NCI-H748 treated with DMSO at 0.1 percent for 48 hours (cell line): ENCODE measurements around the gene ERICH2.

Source experiments
- DNase-seq: peaks from one replicate; lab custom pipeline; 2025; lab: John Stamatoyannopoulos, UW

The ERICH2 gene

DNA sequence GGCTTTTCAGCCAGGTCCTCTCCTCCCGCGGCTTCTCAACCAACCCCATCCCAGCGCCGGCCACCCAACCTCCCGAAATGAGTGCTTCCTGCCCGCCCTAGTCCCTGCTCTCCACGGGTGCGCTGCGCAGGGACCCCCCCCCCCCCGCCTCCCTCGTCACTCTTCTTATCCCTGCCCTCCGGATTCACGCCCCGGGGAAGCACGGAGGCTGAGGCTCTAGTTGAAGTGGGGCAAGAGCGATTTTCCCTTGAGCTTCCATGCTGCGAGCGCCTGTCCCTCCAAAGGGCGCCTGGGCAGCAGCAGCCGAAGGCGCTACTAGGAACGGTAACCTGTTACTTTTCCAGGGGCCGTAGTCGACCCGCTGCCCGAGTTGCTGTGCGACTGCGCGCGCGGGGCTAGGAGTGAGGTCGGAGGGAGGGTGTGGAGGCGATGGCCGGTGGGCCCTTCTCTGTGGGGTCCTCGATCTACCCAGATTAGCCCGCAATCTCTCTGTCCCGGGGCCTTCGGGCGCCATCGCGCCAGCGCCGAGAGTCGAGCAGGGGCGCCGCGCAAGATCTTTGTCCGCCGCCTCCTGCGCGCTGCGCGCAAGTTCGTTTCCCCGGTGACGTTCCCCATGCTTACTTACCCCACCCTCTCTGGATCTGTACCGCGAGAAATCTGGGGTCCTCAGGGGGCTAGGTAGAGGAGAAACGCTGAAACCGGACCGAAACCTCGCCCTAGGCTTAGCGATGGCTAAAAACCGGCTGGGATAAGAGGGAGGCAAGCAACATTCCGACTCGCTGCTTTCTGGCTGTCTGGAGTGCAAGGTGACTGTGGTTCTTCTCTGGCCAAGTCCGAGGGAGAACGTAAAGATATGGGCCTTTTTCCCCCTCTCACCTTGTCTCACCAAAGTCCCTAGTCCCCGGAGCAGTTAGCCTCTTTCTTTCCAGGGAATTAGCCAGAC lies 47.2 kb downstream of the ERICH2 start:
- peak; percentile 36 for DNase-seq

DNA sequence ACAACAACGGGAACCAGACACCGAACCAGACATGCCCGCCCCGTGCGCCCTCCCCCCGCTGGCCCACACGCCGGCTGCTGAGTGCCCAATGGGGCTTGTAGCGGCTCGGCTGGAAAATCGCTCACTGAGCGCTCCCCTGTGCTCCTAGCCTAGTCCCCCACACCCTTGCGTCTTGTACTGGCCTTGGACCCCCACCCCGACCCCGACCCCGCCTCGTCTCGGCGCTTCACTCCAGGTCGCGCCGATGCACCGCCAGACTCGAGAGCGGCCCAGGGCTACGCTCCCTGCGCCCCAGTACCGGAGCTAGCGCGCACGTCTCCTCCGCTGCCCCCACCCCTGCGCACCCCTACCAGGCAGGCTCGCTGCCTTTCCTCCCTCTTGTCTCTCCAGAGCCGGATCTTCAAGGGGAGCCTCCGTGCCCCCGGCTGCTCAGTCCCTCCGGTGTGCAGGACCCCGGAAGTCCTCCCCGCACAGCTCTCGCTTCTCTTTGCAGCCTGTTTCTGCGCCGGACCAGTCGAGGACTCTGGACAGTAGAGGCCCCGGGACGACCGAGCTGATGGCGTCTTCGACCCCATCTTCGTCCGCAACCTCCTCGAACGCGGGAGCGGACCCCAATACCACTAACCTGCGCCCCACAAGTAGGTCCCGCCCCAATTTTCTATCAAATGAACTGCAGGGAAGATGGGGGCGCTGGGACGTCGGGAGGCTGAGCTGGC lies 48.0 kb downstream of the ERICH2 start:
- peak; percentile 21 for DNase-seq

DNA sequence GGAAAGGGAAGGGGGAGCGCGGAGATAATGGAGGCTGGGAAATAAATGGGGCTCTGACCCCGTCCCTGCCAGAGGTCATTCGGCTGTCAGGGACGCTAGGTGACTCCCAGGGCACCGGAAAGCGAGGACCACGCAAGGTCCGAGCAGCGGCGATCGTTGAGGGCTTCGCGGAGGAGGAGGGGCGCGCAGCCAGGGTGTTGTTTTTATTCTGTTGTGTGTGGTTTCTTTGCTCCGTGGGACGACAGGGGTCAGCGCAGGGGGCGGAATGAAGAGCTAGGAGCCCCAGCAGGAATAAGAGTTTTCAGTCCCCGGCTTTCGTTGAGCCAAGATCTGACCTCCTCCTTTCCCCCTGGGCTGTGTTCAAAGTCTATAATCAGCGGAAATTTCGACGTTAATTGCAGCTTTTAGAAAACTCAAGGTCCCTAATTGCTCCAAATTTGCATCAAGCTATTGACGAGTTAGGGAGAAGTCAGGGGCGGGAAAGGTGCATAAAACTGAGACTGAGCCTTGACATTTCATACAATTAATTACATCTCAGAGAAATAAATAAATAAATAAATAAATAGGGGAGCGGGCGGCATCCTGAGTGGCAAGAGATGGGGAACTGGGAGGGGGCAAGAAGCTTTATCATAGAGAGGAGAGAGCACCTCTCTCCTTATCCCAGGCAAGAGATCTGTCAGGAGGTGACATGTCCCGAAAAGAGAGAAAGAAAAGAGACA lies 48.7 kb downstream of the ERICH2 start:
- no peak for DNase-seq

DNA sequence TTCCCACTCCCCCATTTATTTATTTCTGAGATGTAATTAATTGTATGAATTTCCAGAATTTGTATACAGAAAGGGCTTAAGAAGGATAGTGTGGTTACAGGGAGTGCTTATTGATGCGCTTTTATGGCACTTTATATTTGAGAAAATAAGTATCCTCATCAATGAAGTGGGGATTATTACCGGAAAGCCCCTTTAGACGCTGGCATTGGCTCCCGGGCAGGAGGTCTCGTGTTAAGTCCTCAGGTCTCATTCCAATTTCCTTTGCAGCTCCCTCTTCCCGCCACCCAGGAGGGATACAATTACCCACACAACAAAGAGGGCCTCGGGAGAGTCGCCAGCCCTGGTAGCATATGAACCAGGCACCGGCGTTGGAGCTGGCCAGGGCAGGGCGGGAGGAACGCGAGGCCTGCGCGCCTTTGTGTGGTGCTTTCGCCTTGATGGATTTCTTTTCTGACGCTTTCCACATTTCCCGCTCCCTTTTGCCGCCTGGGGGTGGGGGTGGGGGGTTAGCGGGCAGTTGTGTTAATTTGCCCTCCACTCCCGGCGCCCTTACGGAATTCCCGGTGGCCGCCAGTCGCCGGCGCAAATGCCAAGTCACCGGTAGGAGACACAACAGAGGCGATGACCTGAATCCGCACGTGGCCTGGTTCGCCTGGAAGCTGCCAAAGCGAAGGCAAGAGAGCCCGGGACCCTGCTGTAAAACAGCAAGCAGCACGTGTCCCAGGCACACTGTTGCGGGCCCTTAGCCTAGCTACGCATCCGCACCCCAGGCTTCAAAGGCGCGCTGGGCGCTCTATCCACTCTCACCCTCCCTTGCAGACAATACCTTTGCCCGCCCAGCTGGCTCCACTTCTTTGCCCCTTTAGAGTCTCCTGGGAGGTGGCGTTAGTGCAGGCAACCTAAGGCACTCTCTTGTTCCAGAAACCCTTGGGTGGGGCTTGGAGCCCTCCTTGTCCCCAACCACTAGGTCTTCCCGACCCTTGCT lies 49.8 kb downstream of the ERICH2 start:
- no peak for DNase-seq

DNA sequence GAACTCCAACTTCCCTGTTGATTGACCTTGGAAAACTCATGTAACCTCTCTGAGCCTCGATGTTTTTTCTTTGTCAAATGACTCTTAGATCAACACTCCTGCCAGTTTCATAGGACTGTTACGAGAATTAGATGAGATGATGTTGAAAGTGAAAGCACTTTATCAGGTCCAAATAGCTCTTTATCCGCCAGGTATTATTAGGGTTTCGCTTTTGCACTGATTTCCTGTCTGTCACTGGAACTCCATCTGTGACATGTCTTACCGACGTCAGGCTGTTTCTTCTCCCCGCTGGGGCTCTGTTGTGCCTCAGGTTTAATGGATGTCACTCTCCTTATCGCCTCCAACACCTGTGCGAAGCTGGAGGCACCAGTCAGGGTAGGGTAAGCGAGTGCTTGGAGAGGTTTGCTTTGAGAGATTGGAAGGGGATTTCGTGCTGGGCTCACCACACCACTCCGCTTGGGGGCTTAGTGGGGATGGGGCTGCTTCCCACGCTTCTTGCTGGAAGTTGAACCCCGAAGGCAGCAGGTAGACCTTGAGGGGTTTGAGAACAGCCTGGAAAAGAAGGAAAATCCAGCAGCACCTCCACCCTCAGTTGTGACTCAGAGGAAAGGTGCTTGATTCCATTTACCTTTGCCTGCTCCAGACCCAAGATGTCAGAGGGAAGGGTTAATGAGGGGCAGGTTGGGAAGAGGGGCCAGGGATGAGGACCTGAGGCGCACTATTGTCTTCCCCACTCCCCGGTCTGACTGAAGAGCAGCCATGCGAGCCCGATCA lies 50.8 kb downstream of the ERICH2 start:
- no peak for DNase-seq

DNA sequence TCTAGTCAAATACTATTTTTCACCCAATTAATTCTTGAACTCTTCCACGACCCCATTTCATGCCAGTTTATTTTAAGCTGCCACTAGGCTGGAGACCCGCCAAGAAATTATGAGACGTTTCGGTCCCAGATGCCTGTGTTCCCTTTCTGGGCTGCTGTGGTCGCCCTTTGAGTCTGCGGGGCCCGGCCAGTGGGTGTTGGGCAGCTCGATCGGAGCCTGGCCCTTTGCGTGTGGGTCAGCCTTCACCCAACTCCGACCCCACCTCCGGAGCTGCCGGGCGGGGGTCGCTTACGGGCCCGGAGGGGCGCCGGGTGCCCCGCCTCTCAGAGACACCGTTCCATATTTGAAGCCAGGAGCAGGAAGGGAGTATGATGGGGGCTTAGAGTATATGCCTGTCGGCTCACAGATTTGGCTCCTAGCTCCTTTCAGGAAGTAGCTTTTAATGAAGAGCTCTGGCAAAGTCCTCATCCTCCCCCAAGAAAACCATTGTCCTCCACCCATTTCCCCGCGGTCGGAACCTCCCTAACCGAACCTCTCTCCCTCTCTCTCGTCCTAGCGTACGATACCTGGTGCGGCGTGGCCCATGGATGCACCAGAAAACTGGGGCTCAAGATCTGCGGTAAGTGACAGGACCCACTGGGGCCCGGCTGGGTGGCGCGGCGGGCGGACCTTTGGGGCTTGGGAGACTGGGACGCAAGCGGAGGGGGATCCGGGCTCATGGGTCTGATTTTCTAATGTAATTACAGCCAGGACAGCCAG lies 51.5 kb downstream of the ERICH2 start:
- DNase-seq: no peak

DNA sequence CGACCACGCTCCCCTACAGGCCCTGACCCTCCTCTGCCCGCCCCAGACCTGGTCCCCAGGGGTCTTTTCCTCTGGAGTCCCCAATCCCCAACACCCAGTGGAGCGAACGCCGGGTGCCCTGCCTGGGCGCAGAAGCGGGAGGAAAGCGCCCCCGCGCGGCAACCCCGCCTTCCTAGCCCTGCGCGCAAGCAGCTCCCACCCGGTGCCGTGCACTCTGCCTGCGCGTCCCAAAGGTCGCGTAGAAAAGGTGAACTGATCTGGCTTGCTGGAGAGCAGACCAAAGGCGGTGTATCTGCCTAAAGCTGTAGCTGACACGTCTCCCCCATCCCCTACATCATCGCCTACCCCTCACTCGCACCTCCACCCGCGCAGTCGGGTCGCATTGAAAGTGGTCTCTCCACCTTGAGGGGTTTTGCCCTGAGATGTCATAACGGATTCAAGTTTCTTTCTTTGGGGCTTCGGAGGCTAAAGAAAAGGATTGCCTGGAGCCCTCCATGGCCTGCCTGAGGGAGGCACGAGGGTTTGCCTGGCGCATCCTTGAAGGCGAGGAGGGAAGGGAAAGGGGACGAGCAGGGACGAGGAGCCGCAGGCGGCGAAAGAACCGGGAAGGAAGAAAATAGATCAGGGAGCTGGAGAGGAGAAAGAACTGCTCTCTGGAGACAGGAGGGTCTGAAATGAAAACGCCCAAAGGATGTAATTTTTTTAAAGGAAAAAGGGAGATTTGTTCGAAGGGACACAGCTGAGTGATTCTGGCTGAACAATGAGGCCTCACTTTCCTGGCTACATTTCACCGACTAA lies 52.3 kb downstream of the ERICH2 start:
- no peak for DNase-seq

DNA sequence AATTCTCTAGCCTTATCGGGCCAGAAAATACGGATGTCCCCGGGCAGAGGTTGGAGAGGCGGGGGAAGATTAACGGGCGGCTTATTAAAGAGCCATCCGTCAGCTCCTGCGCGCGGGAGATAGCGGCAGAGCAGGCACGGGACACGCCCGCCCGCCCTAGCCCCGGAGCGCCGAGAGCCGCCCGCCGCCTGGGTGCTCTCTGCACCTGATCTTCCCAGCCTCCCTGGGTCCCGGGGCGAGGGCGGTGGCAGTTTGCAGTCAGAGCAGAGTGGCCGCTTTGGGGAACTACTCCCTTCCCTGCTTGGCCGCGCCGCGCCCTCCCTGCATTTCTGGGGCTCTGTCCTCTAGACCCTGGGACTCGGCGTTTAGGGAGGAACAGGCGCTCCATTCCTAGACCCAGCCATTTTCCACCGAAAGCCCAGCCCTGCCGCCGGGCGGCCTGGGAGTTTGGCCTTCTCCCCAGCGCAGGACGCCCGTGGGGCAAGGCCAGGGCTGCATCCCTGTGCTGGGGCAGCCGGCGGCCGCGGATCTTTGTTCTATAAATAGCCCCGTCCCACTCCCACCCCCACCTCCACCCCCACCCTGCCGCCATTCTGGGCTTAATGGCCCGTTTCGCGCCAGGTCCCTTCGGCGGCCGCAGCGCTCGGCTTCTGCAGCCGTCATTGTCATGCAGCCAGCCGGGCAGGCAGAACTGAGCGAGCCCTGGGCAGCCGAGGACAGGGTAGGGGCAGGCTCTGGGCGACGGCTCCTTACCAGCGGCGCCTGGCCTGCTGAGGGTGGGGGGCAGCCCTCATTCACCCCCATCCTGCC lies 53.1 kb downstream of the ERICH2 start:
- no peak for DNase-seq

DNA sequence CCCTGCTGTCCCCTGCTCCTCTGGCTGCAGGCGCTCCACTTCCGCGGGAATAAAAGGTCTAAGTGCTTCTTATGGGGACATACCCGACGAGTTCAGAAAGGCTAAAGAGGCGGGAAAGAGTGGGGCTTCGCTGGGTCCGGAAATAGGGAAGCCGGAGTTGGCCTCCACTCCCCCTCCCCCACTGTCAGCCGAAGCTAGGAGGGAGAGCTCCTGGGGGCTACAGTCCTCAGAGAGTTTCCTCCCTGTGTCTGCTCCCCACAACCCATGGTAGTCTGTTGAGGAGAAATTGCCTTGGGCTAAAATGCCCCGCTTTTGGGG lies 53.7 kb downstream of the ERICH2 start:
- DNase-seq: no peak

DNA sequence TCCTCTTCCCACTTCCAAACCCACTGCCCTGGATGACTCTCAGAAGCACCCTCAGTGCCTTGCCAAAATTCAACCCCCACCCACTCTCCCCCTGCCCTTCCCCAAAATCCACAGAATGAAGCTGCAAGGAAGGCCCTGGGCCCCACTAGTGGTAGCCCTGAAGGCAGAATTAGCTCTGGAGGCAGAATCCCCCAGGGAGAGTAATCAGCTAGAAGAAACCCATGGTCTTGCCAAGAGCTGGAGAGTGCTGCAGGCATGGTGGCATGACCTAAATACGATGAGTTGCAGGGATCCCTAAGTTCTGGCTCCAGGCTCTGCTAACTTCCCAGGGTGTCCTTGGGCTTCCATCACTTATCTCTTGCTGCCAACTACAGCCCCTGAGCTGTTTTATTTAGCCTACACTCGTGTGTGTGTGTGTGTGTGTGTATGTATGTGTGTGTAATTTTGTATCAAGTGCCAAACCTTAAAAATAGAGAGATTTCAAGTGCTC lies 54.4 kb downstream of the ERICH2 start:
- DNase-seq: no peak

DNA sequence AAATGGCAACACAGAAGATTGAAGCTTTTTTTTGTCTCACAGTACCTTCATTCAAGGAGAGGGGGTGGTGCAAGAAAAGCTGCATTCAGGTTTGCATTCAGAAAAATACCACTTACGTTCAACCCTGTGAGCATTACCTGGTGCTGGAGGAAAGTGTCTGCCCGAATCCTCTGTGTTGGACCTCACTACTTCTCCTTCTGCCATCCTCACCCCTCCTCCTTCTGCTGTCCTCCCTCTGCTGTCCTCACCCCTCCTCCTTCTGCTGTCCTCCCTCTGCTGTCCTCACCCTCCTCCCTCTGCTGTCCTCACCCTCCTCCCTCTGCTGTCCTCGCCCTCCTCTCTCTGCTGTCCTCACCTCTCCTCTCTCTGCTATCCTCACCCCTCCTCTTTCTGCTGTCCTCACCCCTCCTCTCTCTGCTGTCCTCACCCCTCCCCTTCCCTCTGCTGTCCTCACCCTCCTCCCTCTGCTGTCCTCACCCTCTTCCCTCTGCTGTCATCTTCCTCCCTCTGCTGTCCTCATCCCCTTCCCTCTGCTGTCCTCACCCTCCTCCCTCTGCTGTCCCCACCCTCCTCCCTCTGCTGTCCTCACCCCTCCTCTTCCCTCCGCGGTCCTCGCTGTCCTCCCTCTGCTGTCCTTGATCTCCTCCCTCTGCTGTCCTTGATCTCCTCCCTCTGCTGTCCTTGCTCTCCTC lies 57.8 kb downstream of the ERICH2 start:
- no peak for DNase-seq

DNA sequence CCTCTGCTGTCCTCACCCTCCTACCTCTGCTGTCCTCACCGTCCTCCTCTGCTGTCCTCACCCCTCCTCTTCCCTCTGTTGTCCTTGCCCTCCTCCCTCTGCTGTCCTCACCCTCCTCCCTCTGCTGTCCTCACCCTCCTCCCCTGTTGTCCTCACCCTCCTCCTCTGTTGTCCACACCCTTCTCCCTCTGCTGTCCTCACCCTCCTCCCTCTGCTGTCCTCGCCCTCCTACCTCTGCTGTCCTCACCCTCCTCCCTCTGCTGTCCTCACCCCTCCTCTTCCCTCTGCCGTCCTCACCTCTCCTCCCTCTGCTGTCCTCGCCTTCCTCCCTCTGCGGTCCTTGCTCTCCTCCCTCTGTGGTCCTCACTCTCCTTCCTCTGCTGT lies 58.3 kb downstream of the ERICH2 start:
- DNase-seq: no peak

DNA sequence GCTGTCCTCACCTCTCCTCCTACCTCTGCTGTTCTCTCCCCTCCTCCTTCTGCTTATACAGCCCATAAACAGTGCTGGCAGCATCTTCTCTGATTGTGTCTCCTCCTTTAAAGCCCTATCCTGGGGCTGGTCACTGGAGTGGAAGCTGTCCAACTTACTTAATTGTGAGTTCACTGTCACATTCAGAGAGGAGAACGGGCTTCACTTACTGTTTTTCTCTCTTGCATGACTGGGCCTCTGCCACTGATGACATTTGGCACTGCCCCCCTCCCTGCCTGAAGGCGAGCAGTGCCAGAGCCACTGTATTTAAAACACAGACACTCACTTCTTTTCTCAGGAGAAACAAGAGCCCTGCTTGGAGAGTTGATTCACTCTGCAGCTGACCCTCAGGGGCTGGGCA lies 58.9 kb downstream of the ERICH2 start:
- no peak for DNase-seq

DNA sequence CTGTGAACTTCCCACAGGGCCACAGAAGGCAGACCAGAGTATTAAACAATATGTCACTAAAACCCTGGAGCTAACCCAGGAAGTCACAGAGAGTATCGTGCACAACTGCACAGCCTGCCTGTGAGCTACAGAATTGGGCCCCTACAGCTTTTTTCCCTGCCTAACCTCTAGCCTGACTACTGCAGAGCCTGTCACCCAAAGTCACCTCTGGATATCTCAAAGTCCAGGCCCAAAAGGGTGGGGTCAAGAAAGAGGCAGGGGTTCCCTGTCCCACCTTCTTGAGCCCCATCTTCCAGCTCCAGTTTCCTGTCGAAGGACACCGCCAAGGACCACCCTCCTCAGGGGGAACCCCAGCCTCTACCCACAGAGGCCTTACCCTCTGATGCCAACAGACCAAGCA lies 60.0 kb downstream of the ERICH2 start:
- no peak for DNase-seq

DNA sequence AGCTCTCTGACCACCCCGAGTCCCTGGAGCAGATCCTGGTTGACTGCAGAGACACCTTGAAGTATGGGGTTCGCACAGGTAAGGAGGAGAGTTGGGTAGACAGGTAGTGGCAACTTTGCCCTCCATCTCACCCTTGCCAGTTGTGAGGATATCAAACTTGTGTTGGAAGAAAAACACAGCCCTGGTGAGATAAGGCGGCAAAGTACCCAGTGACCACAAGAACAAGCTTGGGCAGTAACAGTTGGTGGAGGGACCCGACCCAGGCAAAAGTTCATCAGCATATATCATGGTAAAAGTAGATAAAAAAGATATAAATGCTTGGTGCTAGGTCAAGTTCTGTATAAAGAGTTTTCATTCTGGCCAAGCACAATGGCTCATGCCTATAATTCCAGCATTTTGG lies 60.9 kb downstream of the ERICH2 start:
- DNase-seq: no peak

DNA sequence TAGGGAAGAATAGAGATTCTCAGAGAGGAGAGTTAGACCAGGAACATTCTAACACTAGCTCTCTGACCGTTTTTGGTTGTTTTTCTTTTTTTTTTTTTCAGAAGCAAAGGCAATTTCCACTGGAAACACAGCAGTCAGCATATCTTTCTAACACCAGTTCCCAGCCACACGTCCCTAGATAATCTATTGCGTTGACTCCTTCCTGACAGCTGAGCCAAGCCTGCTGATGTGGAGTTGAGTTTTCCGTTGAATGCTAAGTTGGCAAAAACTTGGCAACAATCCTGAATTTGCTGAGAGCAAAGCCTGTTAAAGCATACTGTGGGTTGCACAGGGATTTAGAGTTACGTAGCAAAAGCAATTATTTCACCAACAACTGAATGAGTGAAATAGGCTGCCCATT lies 65.8 kb downstream of the ERICH2 start:
- no peak for DNase-seq

DNA sequence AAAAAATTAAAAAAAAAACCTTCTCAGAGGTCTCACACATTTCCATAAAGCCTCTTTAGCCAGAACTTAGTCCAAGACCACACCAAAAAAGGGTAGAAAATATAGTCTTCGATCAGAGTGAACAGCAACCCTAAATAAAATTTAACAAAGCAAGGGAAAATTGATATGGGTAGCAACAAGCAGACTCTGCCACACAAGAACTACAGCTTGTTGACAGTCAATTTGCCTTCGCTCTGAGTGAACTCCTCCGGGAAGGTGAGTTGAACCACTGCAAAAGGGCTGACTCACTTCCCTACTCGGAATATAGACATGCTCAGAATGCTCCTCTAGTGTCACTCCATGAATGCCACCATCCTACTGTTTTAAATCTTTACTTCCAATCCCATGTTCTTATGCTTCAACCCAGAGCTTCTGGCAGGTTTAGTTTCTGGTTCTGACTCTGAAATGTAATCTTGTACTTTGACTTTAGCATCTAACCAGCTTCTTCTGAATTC lies 70.6 kb downstream of the ERICH2 start:
- no peak for DNase-seq
